Astrocyte of the spinal cord (primary cell): ENCODE measurements around the gene RNGTT.
"Not testable (repeated sequence)": the region's sequence is repeated elsewhere in the genome, so short reads cannot be mapped to it uniquely, and the experiment has no call there.

Source experiments
- DNase-seq: peaks from one replicate; pipeline ENCODE4 v3.0.0; 2011; ENCODE audit warnings: low read depth, low spot score
- H3K4me3 ChIP-seq: 2 replicates; pipeline ENCODE4 v1.5.1; 2011; ENCODE audit warnings: low read depth, mild to moderate bottlenecking, low read length, moderate library complexity
- CTCF ChIP-seq: IDR thresholded peaks from 2 replicates; pipeline ENCODE4 v1.5.1; 2012; ENCODE audit warnings: low read depth, mild to moderate bottlenecking, low read length, inconsistent platforms
- in situ Hi-C: cut with HindIII; loops from 2 replicates; pipeline ENCODE4 v1.10.0; 2017; ENCODE audit warnings: low sequenced_read_pairs

The RNGTT gene

GRCh38 chr6:88722686-88723085 is 240.7 kb downstream of the RNGTT start:
- H3K4me3 ChIP-seq: no peak overlapping the region
- in situ Hi-C loops: no loop called here
- no peak for TF ChIP-seq CTCF
- DNase-seq: peak; percentile 19

- in situ Hi-C loops, H3K4me3 ChIP-seq, DNase-seq: not testable (repeated sequence)
Observed at GRCh38 chr6:88716399-88716798, 247.0 kb downstream of the RNGTT start.

GRCh38 chr6:88712243-88712936 is 251.0 kb downstream of the RNGTT start:
- no peak overlapping the region for H3K4me3 ChIP-seq
- in situ Hi-C loops: no loop called here
- TF ChIP-seq CTCF: no peak
- no peak for DNase-seq

- H3K4me3 ChIP-seq: no peak overlapping the region
- TF ChIP-seq CTCF: no peak
- no peak for DNase-seq
- in situ Hi-C loops: no loop called here
Observed at GRCh38 chr6:88709819-88710246, 253.6 kb downstream of the RNGTT start.

- H3K4me3 ChIP-seq: no peak overlapping the region
- in situ Hi-C loops: no loop called here
- no peak for TF ChIP-seq CTCF
- no peak for DNase-seq
Observed at GRCh38 chr6:88708197-88708744, 255.1 kb downstream of the RNGTT start.

- H3K4me3 ChIP-seq: no peak overlapping the region
- DNase-seq: no peak
- no peak for TF ChIP-seq CTCF
- in situ Hi-C loops: no loop called here
Observed at GRCh38 chr6:88705601-88706000, 257.8 kb downstream of the RNGTT start.

- no peak for DNase-seq
- TF ChIP-seq CTCF: no peak
- in situ Hi-C loops: no loop called here
- H3K4me3 ChIP-seq: no peak overlapping the region
Observed at GRCh38 chr6:88704980-88705379, 258.4 kb downstream of the RNGTT start.
